Endodermal cell (in vitro differentiated cells): ENCODE measurements around the gene TSHZ2. TPM values are rescaled to one million over a fixed set of nuclear protein-coding genes. Genes with fewer than 3 reads are reported as not detected.

Experiments used
- DNase-seq: peaks from one replicate; pipeline ENCODE4 v3.0.0-alpha.2; 2017
- H3K27ac ChIP-seq: 2 replicates; pipeline ENCODE4 v1.5.1; 2013; ENCODE audit warnings: mild to moderate bottlenecking, low read depth, low read length, moderate library complexity
- H3K27me3 ChIP-seq: 2 replicates; pipeline ENCODE4 v1.6.1; 2013; ENCODE audit warnings: mild to moderate bottlenecking, low read length, moderate library complexity; ENCODE audit not compliant: insufficient read depth, control insufficient read depth, poor library complexity, severe bottlenecking
- H3K36me3 ChIP-seq: 2 replicates; pipeline ENCODE4 v1.7.0; 2013; ENCODE audit warnings: mild to moderate bottlenecking, low read length, moderate library complexity; ENCODE audit not compliant: control insufficient read depth, insufficient read depth
- H3K4me1 ChIP-seq: one replicate; pipeline ENCODE4 v1.7.0; 2013; ENCODE audit warnings: low read length; ENCODE audit not compliant: control insufficient read depth, insufficient read depth
- H3K4me3 ChIP-seq: 2 replicates; pipeline ENCODE4 v1.5.1; 2013; ENCODE audit warnings: mild to moderate bottlenecking, low read length, moderate library complexity
- H3K9ac ChIP-seq: 2 replicates; pipeline ENCODE4 v1.6.1; 2013; ENCODE audit warnings: mild to moderate bottlenecking, low read length, moderate library complexity; ENCODE audit not compliant: poor library complexity, severe bottlenecking; ENCODE audit errors: extremely low read depth
- H3K9me3 ChIP-seq: 2 replicates; pipeline ENCODE4 v1.6.1; 2013; ENCODE audit warnings: mild to moderate bottlenecking, low read length, moderate library complexity; ENCODE audit not compliant: control insufficient read depth
- H3K27ac Mint-ChIP-seq: 2 replicates; pipeline ENCODE4 v1.8.0; 2020; ENCODE audit warnings: mixed read lengths
- H3K27me3 Mint-ChIP-seq: 2 replicates; pipeline ENCODE4 v1.8.0; 2021; ENCODE audit warnings: mild to moderate bottlenecking, mixed read lengths; ENCODE audit not compliant: insufficient read depth
- H3K36me3 Mint-ChIP-seq: 2 replicates; pipeline ENCODE4 v1.8.0; 2020; ENCODE audit warnings: low read depth, mixed read lengths
- H3K4me1 Mint-ChIP-seq: 2 replicates; pipeline ENCODE4 v1.8.0; 2020; ENCODE audit warnings: mixed read lengths
- H3K4me3 Mint-ChIP-seq: 2 replicates; pipeline ENCODE4 v1.8.0; 2020; ENCODE audit warnings: mild to moderate bottlenecking, moderate library complexity, mixed read lengths
- H3K9me3 Mint-ChIP-seq: 2 replicates; pipeline ENCODE4 v1.8.0; 2020; ENCODE audit warnings: mild to moderate bottlenecking, mixed read lengths
- WGBS, 2 experiments: methylation state at CpG; one replicate each; pipeline versions ENCODE4 v1.1.5 to v1.1.7; 2013; ENCODE audit warnings: missing lambda C conversion rate in 2 of 2, mixed read lengths in 1 of 2; ENCODE audit not compliant: insufficient coverage in 1 of 2, insufficient read length in 1 of 2; 5-methylcytosine and 5-hydroxymethylcytosine counted together
- total RNA-seq, 2 donors: library from RNA; stranded (reverse); fragmentation: NEBNext Ultra II Directional in 1 of 2; extraction: Animal tissue kit (Norgen Biotek cat#: 25700) in 1 of 2; gene quantifications; 2 replicates in 1 of 2; 3 replicates in 1 of 2; pipeline ENCODE4 v1.2.1, GENCODE V29; 2021
- TF ChIP-seq, protein P1 (sequence below): fragments of 200-600 bp; sonication (generic); conservative IDR thresholded peaks from 2 replicates; pipeline ENCODE4 v1.5.0; 2021; ENCODE audit warnings: antibody characterized with exemption, mild to moderate bottlenecking

The TSHZ2 gene
- total RNA-seq, 2 donors from 2014 or later: 0.07 to 0.31 TPM

DNA sequence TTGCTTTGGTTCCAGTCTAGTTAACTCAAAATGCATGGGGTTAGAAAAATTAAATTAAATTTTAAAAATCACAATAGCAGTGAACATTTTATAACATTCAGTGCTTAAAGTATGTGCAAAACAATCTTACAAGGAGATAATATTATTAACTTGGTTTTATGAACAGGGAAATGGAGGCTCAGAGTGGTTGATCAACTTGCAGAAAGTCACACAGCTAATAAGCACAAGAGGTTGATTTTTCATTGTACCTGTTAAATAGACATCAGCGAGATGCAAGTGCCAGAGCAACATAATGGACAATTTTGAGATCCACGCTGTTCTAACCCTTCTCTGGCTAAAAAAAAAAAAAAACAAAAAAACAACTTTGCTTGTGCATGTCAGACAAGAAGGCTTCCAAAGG lies 219.8 kb downstream of the TSHZ2 start:
- no peak overlapping the region for H3K9ac ChIP-seq
- no peaks in the 10 kb centered on the region for H3K4me1 ChIP-seq

DNA sequence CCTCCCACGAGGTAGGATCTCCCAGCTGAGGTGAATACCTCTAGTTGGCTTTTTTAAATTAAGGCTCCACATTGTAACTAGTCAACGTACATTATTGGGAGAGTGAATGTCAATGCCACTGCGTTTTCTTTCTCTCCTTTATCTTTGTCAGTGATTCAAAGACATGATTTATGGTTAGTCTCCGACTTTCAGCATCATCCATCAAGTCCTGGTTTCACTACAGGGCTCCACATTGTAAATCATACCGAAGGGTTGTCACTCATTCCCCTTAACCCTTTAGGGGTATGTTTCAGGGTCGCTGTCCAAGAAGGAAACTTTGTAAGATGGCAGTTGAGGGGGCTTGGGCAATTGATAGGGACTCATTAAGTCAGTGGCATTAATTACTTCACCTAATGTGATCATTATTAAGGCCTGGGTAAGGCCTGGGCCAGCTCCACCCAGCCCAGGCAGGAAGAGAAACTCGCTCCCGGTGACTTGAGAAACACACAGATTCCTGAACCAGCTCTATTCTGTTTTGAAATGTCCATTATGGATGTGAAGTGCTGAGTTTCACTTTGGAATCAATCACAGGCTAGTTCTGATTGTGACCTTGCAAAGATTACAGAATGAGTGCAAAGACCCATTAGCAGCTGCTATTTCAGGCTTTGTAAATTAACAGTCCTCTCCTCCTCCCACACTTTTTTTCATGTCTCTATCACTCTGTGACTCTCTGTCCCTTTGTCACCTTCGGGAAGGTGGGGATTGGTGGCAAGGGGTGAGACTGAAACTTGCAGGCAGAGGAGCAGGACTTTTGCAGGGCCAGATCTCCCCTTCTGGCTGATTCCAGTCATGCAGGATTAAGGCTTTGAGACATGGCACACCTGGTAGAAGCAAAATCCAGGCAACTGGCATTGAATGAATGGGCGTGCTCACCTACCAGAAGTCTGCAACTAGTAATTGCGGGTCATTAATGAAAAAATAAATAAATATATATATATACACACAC lies 222.4 kb downstream of the TSHZ2 start:
- H3K27me3 Mint-ChIP-seq: no peaks in the 10 kb centered on the region
- peak; percentile 59 for DNase-seq
- no peak overlapping the region for H3K4me3 ChIP-seq
- no peak overlapping the region for H3K27ac Mint-ChIP-seq
- H3K9ac ChIP-seq: no peak overlapping the region
- H3K4me3 Mint-ChIP-seq: no peak overlapping the region
- peaks cover 6% of the 10 kb centered on the region for H3K4me1 Mint-ChIP-seq
- no peaks in the 10 kb centered on the region for H3K36me3 Mint-ChIP-seq
- TF ChIP-seq, protein P1, sequence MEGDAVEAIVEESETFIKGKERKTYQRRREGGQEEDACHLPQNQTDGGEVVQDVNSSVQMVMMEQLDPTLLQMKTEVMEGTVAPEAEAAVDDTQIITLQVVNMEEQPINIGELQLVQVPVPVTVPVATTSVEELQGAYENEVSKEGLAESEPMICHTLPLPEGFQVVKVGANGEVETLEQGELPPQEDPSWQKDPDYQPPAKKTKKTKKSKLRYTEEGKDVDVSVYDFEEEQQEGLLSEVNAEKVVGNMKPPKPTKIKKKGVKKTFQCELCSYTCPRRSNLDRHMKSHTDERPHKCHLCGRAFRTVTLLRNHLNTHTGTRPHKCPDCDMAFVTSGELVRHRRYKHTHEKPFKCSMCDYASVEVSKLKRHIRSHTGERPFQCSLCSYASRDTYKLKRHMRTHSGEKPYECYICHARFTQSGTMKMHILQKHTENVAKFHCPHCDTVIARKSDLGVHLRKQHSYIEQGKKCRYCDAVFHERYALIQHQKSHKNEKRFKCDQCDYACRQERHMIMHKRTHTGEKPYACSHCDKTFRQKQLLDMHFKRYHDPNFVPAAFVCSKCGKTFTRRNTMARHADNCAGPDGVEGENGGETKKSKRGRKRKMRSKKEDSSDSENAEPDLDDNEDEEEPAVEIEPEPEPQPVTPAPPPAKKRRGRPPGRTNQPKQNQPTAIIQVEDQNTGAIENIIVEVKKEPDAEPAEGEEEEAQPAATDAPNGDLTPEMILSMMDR: peak; percentile 54
- WGBS, 2 experiments: 78 to 87% methylated on average over 5 to 9 of the region's 11 CpGs
- no peaks in the 10 kb centered on the region for H3K9me3 Mint-ChIP-seq
- H3K36me3 ChIP-seq: no peaks in the 10 kb centered on the region
- H3K9me3 ChIP-seq: no peaks in the 10 kb centered on the region
- H3K4me1 ChIP-seq: no peaks in the 10 kb centered on the region
- no peaks in the 10 kb centered on the region for H3K27me3 ChIP-seq
- peak overlapping the region; percentile 3 for H3K27ac ChIP-seq

More for the DNA sequence above, 219.8 kb downstream of the TSHZ2 start:
- Histone ChIP-seq H3K9me3 (no peaks in the 10 kb centered on the region), H3K4me3 (no peak overlapping the region), H3K36me3 (no peaks in the 10 kb centered on the region), H3K27me3 (no peaks in the 10 kb centered on the region), H3K27ac (no peak overlapping the region)
- TF ChIP-seq, protein P1: no peak
- no peak for DNase-seq
- Mint-ChIP-seq H3K36me3 (no peaks in the 10 kb centered on the region), H3K4me1 (peaks cover 6% of the 10 kb centered on the region), H3K4me3 (no peak overlapping the region), H3K27me3 (no peaks in the 10 kb centered on the region), H3K27ac (no peak overlapping the region), H3K9me3 (no peaks in the 10 kb centered on the region)
- WGBS, 2 experiments: 79% methylated on average over 2 of the region's 2 CpGs; no CpG with 5 or more reads in 1 of the 2 experiments

DNA sequence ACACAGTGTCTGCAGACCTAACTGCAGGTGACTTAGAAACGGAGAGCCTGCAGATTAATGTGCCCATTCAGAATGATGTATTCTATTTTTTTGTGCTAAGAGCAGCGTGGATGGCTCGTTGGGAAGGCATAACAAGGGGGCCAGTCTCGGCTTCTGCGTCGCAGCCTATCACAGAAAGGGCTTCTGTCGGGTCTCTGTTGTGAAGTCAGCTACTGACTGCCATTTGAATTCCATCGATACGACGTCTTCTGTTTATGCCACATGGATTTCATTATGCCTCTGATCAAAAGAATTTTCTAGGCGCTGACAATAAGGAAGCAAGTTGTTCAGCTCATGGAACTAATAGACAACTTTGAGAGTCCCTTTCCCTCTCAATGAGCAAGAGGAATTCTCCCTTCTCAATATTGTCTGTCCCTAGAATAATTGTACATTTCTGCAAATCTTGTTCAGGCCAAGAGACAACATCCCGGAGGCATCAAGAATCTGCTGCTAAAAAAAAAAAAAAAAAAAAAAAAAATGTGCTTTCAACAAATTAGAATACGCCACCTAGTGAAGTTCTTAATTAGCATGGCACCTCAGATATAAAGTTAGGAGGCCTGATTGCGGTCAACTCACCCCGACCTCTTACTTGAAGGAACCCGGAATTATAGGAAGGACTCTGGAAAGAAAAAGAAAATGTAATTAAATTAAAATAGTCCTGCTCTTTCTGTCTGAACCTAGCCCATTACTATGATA lies 223.9 kb downstream of the TSHZ2 start:
- no peaks in the 10 kb centered on the region for H3K4me1 ChIP-seq
- no peaks in the 10 kb centered on the region for H3K27me3 ChIP-seq
- no peak overlapping the region for H3K9ac ChIP-seq
- no peaks in the 10 kb centered on the region for H3K9me3 ChIP-seq
- no peaks in the 10 kb centered on the region for H3K36me3 ChIP-seq
- Mint-ChIP-seq H3K9me3 (no peaks in the 10 kb centered on the region), H3K27ac (no peak overlapping the region), H3K36me3 (no peaks in the 10 kb centered on the region), H3K4me1 (peaks cover 6% of the 10 kb centered on the region), H3K4me3 (no peak overlapping the region), H3K27me3 (no peaks in the 10 kb centered on the region)
- no peak overlapping the region for H3K4me3 ChIP-seq
- no peak for DNase-seq
- TF ChIP-seq, protein P1: peak; percentile 24
- 86 to 90% methylated on average over 13 to 16 of the region's 16 CpGs for WGBS, 2 experiments
- no peak overlapping the region for H3K27ac ChIP-seq
